D721Med (cell line): Measurements from ENCODE around the gene COL1A2.

Experiments used
- DNase-seq: peaks from one replicate; pipeline ENCODE4 v3.0.0; 2011; ENCODE audit warnings: low spot score; ENCODE audit not compliant: insufficient read length
- FAIRE-seq: peaks from 2 replicates; lab custom pipeline; 2011; peaks lifted over from hg19 to GRCh38; lab: Jason Lieb, UNC
- CTCF ChIP-seq: IDR thresholded peaks from 2 replicates; pipeline ENCODE4 v1.5.1; 2012; ENCODE audit warnings: mild to moderate bottlenecking, control low read depth; ENCODE audit not compliant: insufficient read depth; ENCODE audit errors: missing control alignments

COL1A2 gene

GRCh38 chr7:94396596-94396995, 1.9 kb downstream of the COL1A2 start:
- DNase-seq, result no peak
- FAIRE-seq, result no peak
- no peak for TF ChIP-seq CTCF

- FAIRE-seq (no peak), DNase-seq (no peak)
- TF ChIP-seq CTCF, result no peak
Observed at GRCh38 chr7:94397722-94398121, 3.0 kb downstream of the COL1A2 start.

- DNase-seq (no peak), FAIRE-seq (no peak)
- no peak for TF ChIP-seq CTCF
Observed at GRCh38 chr7:94398841-94399240, 4.1 kb downstream of the COL1A2 start.

GRCh38 chr7:94400022-94400421, 5.3 kb downstream of the COL1A2 start:
- FAIRE-seq (no peak), DNase-seq (no peak)
- no peak for TF ChIP-seq CTCF

GRCh38 chr7:94400643-94401427, 6.1 kb downstream of the COL1A2 start:
- DNase-seq, result no peak
- TF ChIP-seq CTCF, result no peak
- FAIRE-seq, result peak; percentile 11

- FAIRE-seq (no peak), DNase-seq (no peak)
- no peak for TF ChIP-seq CTCF
Observed at GRCh38 chr7:94401428-94401814, 6.7 kb downstream of the COL1A2 start.

- TF ChIP-seq CTCF, result no peak
- no peak for DNase-seq
- no peak for FAIRE-seq
Observed at GRCh38 chr7:94403546-94403945, 8.9 kb downstream of the COL1A2 start.
